OCI-M1 (cell line): ENCODE data around the gene NUDT3.
"Not testable (repeated sequence)": the region's sequence is repeated elsewhere in the genome, so short reads cannot be mapped to it uniquely, and the experiment has no call there.

Source experiments
- DNase-seq: peaks from one replicate; lab custom pipeline; 2025; lab: John Stamatoyannopoulos, UW

The NUDT3 gene

DNA sequence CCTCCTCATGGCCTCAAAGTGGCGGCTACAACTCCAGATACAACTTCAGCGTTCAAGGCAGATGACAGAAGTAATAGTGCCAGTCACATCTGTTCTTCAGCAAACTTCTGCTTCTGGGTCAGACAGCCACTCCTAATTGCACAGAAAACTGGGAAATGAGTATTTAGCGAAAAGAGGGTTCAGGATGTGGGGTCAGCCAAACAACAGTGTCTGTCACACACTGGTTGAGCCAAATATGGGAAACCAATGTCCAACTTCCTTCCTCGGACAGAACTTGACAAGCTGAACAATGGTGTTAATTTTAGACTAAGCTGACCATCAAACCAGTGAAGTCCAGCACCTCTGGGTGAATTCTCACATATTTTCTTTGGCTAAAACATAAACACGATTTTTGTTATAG lies 22.1 kb downstream of the NUDT3 start:
- DNase-seq, result no peak

DNA sequence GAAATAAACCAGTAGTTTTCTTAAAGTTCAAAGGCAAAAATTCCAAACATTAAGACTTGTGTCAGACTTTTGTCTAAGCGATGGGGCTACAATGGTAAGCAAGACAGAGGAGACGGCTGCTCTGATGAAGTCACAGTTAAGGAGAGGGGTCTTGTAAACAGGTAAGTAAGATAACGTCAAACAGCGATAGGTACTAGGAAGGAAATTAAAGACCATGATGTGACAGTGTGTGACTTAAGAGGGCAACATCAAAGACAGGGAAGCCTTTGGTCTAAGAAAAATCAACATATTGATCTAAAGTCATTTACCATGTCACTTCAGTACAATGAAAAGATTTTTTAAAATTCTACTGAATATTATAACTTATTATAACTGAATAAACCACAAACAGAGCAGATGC lies 23.1 kb downstream of the NUDT3 start:
- DNase-seq, result no peak

DNA sequence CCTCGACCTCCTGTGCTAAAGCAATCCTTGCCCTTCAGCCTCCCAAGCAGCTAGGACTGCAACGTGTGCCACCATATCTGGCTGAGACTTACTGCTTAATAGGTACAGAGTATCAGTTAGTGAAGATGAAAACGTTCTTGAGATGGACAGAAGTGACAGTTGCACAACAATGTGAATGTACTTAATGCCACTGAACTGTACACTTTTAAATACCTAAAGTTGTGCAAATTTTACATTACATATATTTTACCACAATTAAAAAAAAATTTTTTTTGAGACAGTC lies 25.9 kb downstream of the NUDT3 start:
- no peak for DNase-seq

DNA sequence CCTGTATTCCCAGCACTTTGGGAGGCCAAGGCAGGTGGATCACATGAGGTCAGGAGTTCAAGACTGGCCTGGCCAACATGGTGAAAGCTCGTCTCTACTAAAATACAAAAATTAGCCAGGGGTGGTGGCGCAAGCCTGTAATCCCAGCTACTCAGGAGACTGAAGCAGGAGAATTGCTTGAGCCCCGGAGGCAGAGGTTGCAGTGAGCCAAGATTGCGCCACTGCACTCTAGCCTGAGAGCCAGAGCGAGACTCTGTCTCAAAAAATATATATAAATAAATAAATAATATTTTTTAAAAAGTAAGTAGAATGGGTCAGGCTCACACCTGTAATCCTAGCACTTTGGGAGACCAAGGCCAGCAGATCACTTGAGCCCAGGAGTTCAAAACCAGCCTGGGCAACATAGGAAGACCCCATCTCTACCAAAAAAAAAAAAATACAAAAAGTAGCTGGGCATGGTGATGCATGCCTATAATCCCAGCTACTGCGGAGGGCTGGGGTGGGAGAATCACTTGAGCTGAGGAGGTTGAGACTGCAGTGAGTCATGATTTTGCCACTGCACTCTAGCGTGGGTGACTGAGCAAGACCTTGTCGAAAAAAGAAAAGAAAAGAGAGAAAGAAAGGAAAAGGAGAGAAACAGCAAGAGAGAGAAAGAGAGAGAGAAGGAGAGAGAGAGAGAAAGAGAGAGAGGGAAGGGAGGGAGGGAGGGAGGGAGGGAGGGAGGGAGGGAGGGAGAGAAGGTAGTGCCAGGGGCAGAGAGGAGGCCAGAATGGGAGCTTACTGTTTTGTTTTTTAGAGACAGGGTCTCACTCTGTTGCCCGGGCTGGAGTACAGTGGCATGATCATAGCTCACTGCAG lies 26.5 kb downstream of the NUDT3 start:
- not testable (repeated sequence) for DNase-seq

DNA sequence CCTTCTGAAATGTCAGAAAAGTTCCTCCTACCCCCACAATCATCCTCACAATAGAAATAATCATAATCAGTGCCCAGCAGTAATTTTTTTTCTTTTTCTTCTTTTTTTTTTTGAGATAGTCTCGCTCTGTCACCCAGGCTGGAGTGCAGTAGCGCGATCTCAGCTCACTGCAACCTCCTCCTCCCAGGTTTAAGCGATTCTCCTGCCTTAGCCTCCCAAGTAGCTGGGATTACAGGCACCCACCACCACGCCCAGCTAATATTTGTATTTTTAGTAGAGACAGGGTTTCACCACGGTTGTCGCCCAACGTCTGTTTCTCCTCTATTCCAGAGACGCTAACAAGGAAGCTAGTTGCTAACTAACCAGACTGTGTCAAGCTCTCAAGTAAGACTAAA lies 28.8 kb downstream of the NUDT3 start:
- DNase-seq, result not testable (repeated sequence)

DNA sequence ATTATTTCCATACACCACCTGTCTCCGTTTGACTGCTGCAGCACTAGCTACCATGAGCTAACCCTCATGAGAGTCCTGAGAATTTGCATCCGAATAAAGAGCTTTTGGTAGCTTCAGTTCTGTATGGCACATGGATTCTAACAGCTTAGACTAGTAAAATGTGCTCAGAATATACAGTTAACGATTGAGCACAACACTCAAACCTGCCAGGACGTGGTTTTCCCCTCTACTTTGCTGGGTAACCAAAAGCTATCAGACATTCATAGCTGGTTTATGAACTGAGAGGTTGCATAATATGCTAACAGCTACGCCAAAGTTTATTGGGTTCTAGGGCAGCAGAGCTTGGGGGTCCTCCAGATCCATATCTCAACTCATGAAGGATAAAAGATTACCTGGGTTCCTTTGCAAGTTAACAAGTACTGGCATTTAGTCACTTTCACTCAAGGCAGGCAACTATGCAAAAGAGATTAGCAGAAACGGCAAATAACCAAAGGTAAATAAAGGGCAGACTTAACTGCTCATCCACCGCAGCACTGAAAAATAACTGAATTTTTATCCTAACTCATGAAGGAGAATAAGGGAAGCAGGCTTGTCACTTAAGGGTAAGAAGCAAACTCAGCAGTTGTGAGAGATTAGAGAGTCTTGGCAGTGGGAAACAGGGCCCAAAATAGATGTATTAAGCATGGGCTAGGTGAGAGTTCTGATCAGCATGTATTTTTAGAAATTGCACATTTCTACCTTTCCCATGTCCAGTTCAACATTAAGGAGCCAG lies 29.4 kb downstream of the NUDT3 start:
- no peak for DNase-seq

DNA sequence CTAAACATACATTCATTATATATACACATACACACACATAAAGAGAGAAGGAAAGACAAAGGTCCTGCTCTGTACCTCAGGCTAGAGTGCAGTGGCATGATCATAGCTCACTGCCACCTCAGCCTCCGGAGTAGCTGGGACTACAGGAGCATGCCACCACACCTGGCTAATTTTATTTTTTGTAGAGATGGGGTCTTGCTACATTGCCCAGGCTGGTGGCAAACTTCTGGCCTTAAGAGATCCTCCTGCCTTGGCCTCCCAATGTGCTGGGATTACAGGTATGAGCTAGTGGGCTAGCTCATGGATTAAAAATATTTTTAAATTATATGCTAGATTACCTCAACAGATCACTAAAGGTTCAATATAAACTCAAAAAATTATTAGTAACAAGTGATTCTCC lies 30.3 kb downstream of the NUDT3 start:
- DNase-seq, result no peak

DNA sequence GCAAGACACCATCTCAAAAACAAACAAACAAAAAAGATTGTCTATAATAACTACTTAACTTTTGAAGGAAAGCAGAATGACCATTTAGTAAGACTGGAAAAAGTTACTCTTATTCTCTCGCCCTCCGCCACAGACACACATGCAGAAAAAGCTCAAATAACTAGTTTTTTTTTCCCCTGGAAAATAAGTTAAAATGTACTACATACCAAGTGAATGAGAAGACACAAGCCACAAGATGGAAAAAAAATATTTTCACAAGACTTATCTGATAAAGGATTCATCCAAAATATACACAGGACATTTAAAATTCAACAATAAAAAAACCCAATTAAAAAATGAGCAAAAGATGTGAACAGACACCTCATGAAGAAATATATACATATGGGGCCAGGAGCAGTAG lies 31.9 kb downstream of the NUDT3 start:
- no peak for DNase-seq

DNA sequence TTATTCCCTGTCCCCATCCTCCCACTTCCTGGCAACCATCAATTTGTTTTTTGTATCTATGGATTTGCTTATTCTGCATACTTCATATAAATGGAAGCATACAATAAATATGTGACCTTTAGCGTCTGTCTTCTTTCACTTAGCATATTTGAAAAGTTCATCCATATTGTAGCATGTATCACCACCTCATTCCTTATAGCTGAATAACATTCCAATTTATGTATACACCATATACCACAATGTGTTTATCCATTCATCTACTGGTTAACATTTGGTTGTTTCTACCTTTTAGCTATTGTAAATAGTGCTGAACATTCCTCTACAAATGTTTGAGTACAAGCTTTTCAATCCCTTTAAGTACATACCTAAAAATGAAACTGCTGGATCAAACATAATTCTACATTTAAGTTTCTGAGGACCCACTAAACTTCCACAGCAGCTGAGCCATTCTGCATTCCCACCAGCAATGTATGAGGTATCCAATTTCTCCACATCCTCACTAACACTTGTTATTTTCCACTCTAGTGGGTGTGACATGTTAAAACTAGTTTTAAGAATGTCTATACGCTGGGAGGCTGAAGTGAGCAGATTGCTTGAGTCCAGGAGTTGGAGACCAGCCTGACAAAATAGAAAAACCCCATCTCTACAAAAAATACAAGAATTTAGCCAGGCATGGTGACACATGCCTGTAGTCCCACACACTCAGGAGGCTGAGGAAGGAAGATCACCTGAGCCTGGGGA lies 32.9 kb downstream of the NUDT3 start:
- DNase-seq, result no peak

DNA sequence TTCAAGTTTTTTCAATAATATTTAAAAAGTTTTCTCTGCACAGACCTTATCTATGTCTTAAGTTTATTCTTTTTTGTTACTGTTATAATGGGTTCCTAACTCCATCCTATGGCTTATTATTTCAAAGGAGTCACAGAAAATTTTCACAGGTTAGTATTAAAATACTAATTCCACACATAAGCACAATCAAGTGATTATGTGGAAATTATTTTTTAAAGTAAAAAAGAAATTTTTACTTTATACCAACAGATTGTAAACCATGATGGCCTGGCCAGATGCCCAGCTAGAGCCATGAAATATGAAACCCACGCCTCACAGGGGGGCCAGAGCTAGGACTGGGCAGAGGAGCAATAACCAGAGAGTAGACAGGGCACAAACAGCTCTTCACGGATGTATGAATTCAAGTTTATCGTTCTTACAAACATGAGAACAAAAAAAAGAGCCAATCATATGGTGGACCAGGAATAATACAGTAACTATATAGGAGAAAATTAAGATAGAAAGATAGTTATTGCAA lies 34.0 kb downstream of the NUDT3 start:
- DNase-seq, result peak; percentile 37

DNA sequence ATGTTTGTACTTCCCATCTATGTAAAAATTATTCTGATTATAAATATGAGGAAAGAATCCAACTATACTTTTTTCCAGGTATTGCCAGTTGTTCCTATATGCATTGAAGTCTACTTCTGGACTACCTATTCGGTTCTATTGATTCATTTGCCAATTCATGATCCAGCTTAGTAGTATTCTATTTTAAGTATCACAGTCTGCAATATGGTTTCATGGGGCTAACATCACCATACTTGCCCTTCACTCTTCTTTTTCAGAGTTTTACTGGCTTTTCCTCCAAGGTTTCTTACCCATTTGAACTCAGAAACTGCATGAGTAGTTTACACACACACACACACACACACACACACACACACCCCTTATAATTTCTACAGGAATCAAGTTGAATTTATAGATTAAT lies 34.5 kb downstream of the NUDT3 start:
- no peak for DNase-seq

DNA sequence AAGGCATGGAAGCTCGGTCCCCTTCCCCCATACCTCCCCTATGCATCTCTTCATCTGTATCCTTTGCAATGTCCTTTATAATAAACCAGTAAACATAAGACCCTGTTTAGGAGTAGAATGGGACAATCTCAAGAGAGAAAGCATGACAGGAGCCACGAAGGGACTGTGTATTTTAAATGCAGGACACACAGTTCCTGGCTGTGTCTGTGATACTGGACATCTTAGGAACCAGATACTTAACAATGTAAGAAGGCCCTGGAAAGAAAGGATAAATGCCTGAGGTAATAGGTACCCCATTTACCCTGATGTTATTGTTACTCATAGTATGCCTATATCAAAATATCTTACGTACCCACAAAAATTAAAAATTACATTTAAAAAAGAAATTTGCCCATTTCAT lies 36.6 kb downstream of the NUDT3 start:
- DNase-seq, result no peak

DNA sequence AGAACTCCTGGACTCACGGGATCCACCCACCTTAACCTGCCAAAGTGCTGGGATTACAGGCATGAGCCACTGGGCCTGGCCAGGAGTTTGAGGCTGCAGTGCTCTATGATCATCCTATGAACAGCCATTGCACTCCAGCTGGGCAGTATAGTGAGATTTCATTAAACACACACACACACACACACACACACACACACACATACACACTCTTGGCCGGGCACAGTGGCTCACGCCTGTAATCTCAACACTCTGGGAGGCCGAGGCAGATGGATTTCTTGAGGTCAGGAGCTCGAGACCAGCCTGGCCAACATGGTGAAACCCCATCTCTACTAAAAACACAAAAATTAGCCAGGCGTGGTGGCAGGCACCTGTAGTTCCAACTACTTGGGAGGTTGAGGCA lies 38.2 kb downstream of the NUDT3 start:
- DNase-seq, result not testable (repeated sequence)

DNA sequence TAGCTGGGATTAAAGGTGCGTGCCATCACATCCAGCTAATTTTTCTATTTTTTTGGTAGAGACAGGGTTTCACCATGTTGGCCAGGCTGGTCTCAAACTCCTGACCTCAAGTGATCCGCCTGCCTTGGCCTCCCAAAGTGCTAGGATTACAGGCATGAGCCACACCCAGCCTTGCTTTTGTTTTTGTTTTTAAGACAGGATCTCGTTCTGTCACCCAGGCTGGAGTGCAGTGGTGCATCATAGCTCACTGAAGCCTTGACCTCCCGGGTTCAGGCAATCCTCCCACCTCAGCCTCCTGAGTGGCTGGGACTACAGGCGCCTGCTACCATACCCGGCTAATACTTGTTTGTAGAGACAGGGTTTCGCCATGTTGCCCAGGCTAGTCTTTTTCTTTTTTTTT lies 38.9 kb downstream of the NUDT3 start:
- DNase-seq, result not testable (repeated sequence)

DNA sequence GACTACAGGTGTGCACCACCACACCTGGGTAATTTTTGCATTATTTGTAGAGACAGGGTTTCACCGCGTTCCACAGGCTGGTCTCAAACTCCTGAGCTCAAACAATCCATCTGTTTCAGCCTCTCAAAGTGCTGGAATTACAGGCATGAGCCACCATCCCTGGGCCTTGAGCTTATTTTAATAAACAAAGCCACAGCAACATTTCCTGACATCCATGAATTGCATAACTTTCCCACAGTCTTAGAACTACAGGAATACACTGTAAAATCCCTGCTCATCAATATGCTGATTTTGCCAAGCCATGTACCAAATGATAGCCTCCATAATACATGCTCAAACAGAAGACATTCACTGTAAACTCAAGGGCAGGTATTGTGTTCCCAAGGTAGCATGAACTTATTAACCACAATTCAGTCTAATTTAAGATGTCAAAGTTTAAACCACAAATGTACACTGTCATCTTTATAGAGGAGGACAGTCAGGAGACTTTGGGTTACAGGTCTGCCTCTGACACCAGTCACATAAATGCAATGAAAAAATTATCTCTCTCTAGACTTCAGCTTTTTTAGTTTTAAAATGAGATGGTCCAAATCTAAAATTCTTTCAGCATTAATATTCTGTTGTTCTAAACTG lies 40.0 kb downstream of the NUDT3 start:
- DNase-seq, result no peak

DNA sequence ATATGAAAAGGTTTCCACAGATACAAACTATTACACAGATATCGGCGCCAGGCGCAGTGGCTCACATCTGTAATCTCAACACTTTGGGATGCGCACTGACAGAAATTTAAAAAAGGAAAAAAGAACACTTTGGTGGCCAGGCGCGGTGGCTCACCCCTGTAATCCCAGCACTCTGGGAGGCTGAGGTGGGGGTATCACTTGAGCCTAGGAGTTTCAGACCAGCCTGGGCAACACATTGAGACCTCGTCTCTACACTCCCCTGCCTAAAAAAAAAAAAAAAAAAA lies 41.6 kb downstream of the NUDT3 start:
- DNase-seq, result no peak

DNA sequence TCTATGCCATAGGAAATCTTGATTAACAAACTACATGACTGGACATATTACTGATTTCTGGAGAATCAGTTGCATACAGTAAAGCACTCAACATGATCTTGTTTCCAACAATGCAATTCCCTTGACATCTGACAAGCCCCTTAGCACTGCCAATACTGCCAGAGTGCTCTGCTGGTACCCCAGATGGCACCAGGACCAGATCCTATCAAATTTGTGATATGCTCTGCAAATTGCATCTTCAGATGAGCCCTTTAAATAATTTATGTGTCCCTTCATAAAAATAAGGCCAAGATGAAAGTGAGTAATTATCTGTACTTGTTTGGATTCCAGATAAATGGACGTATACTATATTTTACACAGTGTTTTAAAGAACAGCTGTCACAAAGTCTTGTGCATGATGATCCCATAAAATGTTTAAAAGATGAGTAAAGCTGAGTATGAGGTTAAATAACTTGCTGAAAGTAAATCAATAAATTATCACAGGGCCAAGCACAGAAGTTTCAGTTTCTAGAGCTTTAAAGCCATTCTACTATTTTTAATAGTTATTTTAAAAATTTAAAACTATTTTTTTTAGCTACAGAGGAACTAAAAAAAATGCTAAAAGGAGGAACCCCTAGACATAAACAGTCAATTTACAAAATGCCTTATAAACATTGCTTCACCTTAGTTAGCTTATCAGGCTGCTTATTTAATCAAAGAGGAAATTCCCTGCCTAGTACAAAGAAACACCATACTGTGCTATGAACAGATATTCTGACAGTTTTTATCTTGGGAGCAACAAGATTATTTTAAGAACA lies 42.1 kb downstream of the NUDT3 start:
- DNase-seq, result peak; percentile 59

DNA sequence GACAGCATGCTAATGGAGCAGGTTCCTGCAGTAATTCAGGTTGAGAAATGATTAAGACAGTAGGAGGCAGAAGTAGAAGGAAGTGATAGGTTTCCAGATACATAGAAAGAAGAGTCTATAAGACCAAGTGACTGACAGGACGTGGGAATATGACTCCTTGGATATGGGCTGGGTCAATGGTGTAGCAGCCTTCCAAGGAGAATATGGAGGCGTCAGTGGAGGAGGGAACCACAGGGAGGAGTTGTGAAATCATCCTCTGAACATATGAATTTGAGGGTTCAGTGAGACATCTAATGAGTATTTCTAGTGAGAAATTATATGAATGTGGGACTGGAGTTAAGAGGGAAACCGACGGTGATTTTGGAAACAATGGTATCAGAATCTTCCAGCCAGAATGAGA lies 43.3 kb downstream of the NUDT3 start:
- DNase-seq, result no peak

DNA sequence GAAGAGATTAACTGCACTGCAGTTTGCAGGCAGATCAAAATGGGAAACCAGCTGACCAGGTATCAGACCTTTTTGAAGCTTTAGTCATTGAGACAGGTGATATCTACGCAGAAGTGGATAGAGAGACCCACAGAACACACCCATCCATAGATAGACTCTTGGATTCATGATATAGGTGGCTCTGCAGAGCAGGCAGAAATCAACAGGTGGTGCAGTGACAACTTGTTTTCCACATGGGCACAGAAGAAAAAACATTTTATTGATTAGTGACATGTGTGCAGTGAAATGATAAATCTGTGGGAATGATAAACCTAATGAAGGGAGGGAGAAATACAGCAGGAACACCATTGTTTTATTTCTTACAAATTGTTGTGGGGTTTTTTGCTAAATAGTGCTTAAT lies 45.2 kb downstream of the NUDT3 start:
- no peak for DNase-seq

DNA sequence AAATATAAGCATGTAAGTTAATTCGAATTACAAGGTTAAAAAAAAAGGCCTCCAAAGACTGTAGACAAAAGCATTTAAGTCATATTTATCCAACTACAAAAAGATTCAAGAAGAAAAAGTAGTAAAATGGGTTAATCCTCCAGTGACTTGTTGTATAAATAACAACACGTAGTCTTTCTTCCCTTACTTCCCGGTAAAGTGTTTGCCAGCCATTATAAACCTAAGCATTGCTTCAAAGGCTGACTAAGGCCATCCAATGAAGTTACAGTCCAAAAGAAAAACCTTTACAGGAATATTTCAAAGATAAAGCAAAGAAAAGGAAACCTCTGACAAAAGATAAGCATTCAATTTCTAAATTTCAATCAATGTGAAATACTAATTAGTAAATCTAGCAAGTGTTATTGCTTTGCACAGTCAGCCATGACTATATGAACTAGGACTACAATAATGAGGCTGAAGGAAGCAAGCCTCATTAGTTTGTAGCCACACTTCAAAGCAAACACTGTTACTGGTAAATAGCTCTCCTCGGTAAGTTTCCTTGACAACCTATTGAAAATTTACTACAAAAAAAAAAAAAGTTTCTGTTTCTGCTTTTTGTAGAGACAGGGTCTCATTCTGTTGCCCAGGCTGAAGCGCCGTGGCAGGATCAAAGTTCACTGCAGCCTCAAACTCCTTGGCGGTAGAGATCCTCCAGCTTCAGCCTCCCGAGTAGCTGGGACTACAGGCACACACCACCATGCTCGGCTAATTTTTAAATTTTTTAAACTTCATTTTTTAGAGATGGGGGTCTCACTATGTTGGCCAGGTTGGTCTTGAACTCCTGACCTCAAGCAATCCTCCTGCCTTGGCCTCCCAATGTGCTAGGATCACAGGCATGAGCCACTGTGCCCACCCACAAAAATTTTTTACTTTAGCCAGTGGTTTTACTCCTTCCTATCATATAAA lies 46.0 kb downstream of the NUDT3 start:
- no peak for DNase-seq

DNA sequence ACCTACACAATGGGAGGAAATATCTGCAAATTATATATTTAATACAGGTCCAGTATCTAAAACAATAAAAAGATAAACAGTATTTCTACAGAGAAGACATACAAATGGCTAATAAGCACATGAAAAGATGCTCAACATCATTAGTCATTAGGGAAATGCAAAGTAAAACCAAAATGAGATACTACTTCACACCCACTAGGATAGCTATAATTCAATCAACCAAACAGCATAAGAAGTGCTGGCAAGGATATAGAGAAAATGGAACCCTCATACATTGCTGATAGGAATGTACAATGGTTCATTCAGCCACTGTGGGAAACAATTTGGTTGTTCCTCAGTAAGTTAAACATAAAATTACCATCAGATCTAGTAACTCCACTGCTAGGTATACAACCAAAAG lies 48.7 kb downstream of the NUDT3 start:
- DNase-seq, result no peak
